SH-SY5Y (cell line): ENCODE data around the gene SULT2A1.

ENCODE experiments used
- GATA2 ChIP-seq: IDR thresholded peaks from 2 replicates; pipeline ENCODE4 v1.6.1; 2011; ENCODE audit warnings: mild to moderate bottlenecking, low read depth, low read length
- GATA3 ChIP-seq: IDR thresholded peaks from 2 replicates; pipeline ENCODE4 v1.6.1; 2011; ENCODE audit warnings: low read depth, mild to moderate bottlenecking, low read length, moderate library complexity

SULT2A1 gene, protein sequence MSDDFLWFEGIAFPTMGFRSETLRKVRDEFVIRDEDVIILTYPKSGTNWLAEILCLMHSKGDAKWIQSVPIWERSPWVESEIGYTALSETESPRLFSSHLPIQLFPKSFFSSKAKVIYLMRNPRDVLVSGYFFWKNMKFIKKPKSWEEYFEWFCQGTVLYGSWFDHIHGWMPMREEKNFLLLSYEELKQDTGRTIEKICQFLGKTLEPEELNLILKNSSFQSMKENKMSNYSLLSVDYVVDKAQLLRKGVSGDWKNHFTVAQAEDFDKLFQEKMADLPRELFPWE

DNA sequence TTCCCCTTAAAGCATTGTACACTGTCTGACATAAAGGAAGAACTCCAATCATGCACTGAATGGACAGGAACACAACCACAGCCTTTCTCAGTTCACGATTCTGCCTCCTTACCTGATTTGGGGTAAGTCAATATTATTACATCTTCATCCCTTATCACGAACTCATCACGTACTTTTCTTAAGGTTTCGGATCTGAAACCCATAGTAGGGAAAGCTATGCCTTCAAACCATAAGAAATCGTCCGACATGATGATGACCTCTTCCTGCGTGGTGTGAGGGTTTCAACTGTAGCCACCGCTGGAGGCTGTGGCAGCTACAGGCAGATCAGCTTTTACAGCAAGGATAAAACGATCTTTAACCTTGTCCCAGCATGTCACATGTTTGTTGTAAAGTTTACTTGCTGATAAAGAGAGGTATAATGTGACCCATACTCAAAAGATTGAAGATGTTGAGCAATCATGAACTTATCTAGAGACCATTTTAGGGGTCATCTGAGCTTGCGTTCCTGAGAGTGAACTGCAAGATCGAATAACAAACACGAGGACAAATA, at the start of gene SULT2A1:
TSS of gene SULT2A1 (minus strand) at position 306 of the 550 bp plus-strand sequence. CDS start at position 248, 58 bp downstream.
- TF ChIP-seq GATA2, result no peak
- no peak for TF ChIP-seq GATA3

DNA sequence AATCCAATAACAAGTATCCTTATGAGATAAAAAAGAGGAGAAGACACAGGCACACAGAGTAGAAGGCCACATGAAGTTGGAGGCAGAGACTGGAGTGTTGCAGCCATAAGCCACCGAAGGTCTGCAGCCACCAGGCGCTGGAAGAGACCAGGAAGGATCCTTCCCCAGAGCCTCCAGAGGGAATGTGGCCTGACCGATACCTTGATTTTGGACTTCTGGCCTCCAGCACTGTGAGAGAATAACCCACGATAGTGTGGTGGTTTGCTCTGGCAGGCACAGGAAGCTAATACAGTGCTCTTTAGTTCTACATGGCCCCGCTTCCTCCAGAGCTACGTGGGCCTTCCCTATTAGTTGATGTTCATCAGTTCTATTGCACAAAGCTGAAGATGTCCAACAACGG, 15.3 kb upstream of the SULT2A1 start:
- TF ChIP-seq GATA2 (no peak), GATA3 (no peak)

DNA sequence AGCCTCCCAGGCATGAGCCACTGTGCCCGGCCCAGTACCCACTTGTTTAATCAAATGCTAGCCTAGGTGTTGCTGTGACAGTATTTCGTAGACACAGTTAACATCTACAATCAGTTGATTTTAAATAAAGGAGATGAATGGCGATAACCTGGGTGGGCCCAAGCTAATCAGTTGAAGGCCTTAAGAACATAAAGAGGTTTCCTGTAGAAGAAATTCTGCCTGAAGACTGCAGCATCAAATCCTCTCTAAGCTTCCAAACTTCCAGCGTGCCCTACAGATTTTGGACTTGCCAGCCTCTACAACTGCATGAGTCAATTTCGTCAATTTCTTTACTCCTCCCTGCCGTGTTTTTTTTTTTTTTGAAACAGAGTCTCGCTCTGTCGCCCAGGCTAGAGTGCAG, 13.2 kb upstream of the SULT2A1 start:
- TF ChIP-seq GATA3 (no peak), GATA2 (no peak)

DNA sequence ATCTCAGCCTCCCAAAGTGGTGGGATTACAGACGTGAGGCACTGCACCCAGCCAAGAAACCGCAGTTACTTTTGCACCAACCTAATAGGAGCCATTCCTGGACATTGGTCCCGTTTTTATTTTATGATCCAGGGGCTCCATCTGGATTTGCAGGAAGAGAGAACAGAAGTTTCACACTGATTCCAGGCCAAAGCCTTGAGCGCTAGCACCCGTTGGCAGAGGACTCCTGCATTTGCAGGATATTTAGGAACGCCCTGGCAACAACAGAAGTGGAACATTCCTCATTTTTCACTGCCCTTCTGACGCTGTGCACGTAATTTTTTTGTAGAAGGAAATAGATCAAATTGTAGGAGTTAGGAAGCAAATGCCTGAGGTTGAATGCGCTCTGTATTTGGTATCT, 11.7 kb upstream of the SULT2A1 start:
- TF ChIP-seq GATA3 (no peak), GATA2 (no peak)

DNA sequence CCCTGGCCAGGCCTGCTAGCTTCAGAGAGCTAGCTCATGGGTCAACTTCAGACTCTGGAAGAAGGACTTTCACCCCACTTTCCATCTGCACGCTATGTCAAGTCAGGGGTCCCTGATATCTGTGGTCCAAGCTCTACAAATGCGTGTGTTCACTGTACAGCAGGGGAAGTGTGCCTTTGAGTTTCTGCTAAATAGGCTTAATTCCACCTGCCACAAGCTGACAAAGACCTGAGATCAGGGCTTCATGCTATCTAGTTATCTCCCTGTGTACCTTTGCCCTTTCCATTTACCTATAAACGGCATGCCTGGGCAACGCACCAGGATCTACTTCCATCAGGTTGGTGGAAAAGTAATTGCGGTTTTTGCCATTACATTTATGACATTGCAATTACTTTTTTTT, 10.7 kb upstream of the SULT2A1 start:
- TF ChIP-seq GATA2 (no peak), GATA3 (no peak)

DNA sequence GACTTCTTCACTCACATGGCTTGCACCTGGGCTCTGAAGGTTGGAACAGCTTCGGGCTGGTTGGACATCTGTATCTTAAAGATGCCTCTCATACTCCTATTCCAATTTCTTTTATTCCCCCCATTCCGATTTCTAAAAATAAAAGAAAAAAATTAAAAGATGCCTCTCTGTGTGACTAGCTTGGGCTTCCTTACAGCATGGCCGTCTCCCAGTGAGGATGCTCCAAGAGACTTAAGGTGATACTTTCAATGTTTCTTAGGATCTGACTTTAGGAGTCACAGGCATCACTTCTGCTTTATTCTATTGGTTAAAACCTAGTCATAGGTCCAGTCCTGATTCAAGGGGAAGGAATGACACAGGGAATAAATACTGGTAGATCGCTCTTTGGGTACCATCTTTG, 9.9 kb upstream of the SULT2A1 start:
- TF ChIP-seq GATA2 (no peak), GATA3 (no peak)

DNA sequence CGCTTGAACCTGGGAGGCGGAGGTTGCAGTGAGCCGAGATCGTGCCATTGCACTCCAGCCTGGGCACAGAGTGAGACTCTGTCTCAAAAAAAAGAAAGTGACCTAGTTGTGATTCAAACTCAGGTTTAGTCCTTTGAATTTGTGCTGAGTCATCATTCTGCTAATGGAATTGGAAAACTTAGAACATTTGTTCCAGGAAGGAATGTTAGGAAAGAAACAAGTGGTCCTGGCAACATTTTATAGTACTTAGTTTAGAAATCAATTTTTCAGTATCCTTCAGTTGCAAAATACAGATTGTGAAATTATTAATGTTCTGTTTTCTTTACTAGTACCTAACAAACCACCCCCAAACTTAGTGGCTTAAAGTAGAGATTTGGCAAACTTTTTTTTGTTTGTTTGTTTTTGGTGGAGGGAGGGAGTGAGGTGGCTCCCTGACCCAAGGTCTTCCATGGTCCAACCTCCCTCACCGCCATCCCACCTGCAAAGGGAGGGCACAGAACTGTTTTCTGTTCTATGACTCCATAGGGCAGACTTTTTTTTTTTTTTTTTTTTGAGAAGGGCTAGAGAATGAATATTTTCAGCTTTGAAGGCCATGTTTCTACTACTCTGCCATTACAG, 9.2 kb upstream of the SULT2A1 start:
- no peak for TF ChIP-seq GATA3
- TF ChIP-seq GATA2, result no peak

DNA sequence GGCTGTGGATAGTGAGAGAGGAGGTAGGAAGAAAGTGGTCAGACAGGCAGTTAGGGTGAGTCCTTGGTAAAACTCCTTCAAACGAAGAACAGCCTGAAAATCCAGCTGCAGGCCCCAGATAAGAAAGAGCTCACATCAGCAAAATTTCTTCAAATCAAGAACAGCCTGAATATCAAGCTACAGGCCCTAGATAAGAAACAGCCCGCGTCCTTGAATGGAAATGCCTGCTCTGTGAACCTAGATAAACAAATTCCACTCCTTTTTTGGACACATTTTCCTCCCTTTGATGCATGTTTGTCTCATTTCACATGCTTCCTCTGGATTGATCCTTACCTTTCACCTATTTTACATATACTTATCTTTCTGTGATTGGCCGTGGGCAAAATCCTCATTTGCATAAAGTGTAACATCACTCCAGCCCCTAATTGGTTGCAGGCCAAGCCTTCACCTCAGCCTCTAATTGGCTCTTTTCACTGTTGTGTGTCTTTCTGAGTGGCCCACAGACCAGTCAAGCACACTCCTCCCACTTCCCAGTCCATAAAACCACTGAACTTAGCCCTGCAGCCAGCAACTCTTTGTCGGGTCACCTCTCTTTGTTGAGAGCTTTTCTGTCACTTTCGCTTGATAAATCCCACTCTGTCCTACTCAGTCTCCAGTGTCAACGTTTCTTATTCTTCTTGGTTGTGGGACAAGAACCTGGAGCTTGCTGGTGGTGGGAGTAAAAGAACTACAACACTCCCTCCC, 6.0 kb upstream of the SULT2A1 start:
- no peak; the same call in 1 of the 2 replicates for TF ChIP-seq GATA2
- TF ChIP-seq GATA3, result no peak

DNA sequence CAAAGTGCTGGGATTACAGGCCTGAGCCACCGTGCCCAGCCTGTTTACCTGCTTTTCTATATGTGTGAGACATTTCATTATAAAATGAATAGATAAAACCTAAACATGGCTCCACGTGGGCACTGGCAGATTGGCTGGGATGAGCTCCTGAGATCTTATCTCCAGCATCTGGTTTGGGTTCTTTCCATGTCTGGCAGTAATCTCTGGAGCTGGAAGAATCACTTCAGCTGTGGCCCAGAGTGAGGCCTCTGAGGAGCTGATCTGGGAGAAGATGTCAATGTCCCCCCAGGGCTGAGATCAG, 5.5 kb upstream of the SULT2A1 start:
- TF ChIP-seq GATA2 (peak; percentile 80), GATA3 (peak; percentile 51)

DNA sequence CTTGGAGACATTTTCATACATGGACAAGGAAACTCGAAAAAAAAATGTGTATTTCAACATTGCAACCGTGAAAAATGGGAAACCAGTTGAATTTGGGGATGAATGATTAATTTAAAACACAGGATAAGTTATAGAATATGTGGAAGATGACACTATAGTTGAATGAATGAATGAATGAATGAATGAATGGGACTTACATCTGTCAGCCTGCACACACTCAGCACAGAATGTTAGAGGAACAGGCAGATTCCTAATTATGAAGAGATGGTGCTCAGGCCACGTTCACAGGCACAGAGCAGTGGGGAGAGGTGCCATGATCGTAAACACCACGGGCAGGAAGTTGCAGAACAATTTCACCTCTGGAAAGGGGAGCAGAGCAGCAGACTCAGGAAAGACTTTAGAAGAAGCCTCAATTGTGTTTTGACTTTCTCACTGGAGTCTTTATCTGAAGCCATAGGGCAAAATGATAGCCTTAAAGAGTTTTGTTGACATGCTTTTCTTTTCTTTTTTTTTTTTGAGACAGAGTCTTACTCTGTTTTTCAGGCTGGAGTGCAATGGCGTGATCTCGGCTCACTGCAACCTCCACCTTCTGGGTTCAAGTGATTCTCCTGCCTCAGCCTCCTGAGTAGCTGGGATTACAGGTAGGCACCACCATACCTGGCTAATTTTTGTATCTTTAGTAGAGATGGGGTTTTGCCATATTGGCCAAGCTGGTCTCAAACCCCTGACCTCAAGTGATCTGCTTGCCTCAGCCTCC, 4.9 kb upstream of the SULT2A1 start:
- TF ChIP-seq GATA2, result no peak
- no peak for TF ChIP-seq GATA3

DNA sequence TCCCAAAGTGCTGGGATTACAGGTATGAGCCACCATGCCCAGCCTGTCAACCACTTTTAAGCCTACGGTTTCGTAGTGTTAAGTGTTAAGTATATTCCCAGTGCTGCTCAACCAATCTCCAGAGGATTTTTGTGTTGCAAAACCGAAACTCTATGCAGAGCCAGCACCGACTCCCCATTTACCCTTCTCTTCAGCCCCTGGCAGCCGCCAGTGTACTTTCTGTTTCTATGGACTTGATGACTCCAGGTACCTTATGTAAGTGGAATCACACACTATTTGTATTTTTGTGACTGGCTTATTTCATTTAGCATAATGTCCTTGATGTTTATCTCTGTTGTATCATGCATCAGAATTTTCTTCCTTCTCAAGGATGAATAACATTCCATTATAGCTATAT, 1.1 kb downstream of the SULT2A1 start:
- TF ChIP-seq GATA3 (no peak), GATA2 (no peak)

DNA sequence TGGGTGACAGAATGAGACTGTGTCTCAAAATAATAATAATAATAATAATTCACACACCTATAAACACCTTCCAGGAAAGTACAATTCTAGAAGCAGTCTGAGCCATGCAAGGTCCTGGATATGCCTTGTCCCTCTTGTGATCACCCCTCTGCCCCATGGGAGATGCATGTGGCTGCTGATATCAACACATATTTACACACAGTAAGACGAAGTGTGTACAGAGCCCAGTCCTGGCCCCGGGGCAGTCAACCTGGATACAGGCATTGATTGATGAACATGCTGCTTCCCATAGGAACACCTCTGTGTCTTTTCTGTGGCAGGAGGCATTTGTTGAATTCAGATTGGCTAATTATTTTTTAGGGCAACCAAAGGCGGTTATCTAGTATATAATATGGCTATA, 3.2 kb downstream of the SULT2A1 start:
- no peak for TF ChIP-seq GATA2
- TF ChIP-seq GATA3, result no peak

DNA sequence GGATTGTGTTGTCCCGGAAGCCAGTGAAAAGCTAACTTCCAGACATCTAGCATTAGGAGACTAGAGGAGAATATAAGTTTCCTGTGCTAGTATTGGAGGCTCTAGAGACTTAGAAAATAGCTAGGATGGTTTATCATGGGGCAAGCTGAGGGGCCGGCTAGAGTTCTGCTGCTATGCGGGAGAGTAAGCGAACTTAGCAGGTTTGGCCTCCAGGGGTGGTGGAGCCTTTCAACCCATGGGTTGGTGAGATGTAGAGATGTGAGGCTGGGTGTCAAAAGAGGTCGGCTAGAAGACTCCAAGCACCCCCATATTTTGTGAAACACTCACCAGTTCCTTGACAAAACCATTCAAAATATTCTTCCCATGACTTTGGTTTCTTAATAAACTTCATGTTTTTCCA, 4.4 kb downstream of the SULT2A1 start:
- no peak for TF ChIP-seq GATA2
- TF ChIP-seq GATA3, result no peak

DNA sequence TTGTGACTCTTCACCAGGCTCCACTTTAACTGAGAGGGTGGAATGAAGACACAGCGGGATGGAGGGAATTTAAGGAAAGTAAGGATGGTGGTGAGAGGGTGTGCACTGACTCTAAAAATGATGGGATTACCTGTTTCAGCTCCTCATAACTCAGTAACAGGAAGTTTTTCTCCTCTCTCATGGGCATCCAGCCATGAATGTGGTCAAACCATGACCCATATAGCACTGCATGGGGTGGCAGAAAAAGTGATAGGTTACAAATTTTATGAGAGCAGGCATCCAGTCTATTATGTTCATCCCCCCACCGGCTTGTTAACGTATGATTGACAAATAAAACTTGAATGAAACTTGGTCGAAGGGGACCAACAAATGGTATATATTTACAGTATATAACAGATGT, 7.2 kb downstream of the SULT2A1 start:
- TF ChIP-seq GATA2, result no peak
- TF ChIP-seq GATA3, result no peak
